Esophagus muscularis mucosa (tissue), 3 donors: Measurements from ENCODE around the gene CNDP1.

ENCODE experiments used
- POLR2A ChIP-seq: fragments of 450-650 bp; IDR thresholded peaks from one replicate; pipeline ENCODE4 v1.6.1; 2017; ENCODE audit warnings: antibody characterized with exemption, moderate library complexity, mild to moderate bottlenecking, low read depth
- POLR2AphosphoS5 ChIP-seq, 2 donors: sonication (generic); formaldehyde crosslinking; IDR thresholded peaks; one replicate each; pipeline ENCODE4 v1.6.1; 2017; ENCODE audit warnings: antibody characterized with exemption in 2 of 2
- TF ChIP-seq, protein P1 (sequence below), 3 experiments: fragments of 200-600 bp in 2 of 3; fragments of 450-650 bp in 1 of 3; sonication (generic) in 2 of 3; IDR thresholded peaks; one replicate each; pipeline ENCODE4 v1.5.1; 2017 to 2019; ENCODE audit warnings: antibody characterized with exemption in 3 of 3, mild to moderate bottlenecking in 2 of 3, moderate library complexity in 1 of 3

- TF ChIP-seq, protein P1, sequence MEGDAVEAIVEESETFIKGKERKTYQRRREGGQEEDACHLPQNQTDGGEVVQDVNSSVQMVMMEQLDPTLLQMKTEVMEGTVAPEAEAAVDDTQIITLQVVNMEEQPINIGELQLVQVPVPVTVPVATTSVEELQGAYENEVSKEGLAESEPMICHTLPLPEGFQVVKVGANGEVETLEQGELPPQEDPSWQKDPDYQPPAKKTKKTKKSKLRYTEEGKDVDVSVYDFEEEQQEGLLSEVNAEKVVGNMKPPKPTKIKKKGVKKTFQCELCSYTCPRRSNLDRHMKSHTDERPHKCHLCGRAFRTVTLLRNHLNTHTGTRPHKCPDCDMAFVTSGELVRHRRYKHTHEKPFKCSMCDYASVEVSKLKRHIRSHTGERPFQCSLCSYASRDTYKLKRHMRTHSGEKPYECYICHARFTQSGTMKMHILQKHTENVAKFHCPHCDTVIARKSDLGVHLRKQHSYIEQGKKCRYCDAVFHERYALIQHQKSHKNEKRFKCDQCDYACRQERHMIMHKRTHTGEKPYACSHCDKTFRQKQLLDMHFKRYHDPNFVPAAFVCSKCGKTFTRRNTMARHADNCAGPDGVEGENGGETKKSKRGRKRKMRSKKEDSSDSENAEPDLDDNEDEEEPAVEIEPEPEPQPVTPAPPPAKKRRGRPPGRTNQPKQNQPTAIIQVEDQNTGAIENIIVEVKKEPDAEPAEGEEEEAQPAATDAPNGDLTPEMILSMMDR (IDR thresholded peaks at IDR 0.05): no peak
- TF ChIP-seq POLR2A: no peak
- TF ChIP-seq POLR2AphosphoS5 (IDR thresholded peaks at IDR 0.05): no peak
These were observed 75.8 kb downstream of the CNDP1 start for GRCh38 chr18:74610051-74610615.
